ENCODE measurements around the gene LDLRAD4.

DNA sequence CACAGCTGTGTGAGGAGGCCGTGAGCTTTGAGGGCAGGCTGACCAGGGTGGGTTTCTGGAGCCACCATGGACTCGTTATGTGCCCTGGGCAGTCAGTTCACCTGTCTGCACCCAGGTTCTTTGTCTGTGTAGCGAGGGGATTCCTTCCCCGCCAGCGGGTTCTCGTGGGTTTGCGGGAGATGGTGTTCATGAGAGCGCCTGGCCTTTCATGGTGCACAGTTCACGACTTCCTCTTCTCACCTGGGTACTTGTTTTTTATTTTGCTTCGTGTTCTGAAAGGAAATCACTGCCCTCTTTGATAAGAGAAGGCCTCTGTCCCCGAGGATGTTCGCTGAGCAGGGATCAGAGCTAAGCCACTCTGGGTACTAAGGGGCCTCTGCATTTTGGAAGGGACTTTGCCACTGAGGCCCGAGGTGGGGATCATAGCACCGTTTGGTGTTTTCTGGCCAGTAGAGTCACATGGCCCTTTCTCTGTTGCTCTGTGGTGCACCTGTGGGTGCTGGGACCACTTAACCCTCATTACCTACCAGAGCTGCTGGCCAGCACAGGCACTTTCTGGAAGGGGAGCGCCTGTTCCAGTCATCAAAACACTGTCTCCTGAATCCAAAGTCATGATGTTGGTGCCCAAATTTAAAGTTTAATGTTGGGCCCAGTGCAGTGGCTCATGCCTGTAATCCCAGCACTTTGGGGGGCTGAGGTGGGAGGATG lies 78.5 kb downstream of the LDLRAD4 start:
- no peak for TF ChIP-seq FOXM1 (IDR thresholded peaks at IDR 0.05; ENCODE audit: borderline replicate concordance)
- TF ChIP-seq ARNT (IDR thresholded peaks at IDR 0.05), result no peak
- TF ChIP-seq SP1 (IDR thresholded peaks at IDR 0.05), result no peak
- TF ChIP-seq FOXK2 (IDR thresholded peaks at IDR 0.05), result no peak
- no peak for TF ChIP-seq HDGF (IDR thresholded peaks at IDR 0.05; ENCODE audit: borderline replicate concordance)
- TF ChIP-seq LEF1 (IDR thresholded peaks at IDR 0.05; ENCODE audit: borderline replicate concordance), result no peak
- TF ChIP-seq ELF4 (IDR thresholded peaks at IDR 0.05), result no peak
- TF ChIP-seq SUZ12 (IDR thresholded peaks at IDR 0.05), result no peak

Data from HEK293T (cell line).